HG03103 (cell line): Measurements from ENCODE around the gene PTBP1.
"Not testable (repeated sequence)": the region's sequence is repeated elsewhere in the genome, so short reads cannot be mapped to it uniquely, and the experiment has no call there.

Experiments
- ATAC-seq: cut with Tn5 transposase; IDR thresholded peaks from one replicate; pipeline ENCODE4 v1.9.1; 2021; ENCODE audit warnings: low read depth; ENCODE audit not compliant: unreplicated experiment

PTBP1 gene

GRCh38 chr19:850221-850978 is 53.1 kb downstream of the PTBP1 start:
- no peak for ATAC-seq

GRCh38 chr19:850979-851335 is 53.7 kb downstream of the PTBP1 start:
- no peak for ATAC-seq

GRCh38 chr19:852136-853013 is 55.1 kb downstream of the PTBP1 start, which contains the start of gene ELANE:
TSS of gene ELANE (plus strand) at chr19:852303. CDS start at chr19:852329, 26 bp downstream.
- ATAC-seq, result no peak

GRCh38 chr19:853014-853585 is 55.8 kb downstream of the PTBP1 start:
- ATAC-seq, result no peak

- ATAC-seq, result not testable (repeated sequence)
Observed at GRCh38 chr19:853614-854220, 56.5 kb downstream of the PTBP1 start.

GRCh38 chr19:854549-854948 is 57.3 kb downstream of the PTBP1 start:
- ATAC-seq, result no peak

GRCh38 chr19:855142-855541 is 57.9 kb downstream of the PTBP1 start:
- ATAC-seq, result no peak

GRCh38 chr19:855566-856120 is 58.4 kb downstream of the PTBP1 start:
- no peak for ATAC-seq

GRCh38 chr19:858284-858683 is 61.0 kb downstream of the PTBP1 start:
- ATAC-seq, result no peak

- ATAC-seq, result no peak
Observed at GRCh38 chr19:858868-859843, 61.9 kb downstream of the PTBP1 start, which contains the start of gene CFD. TSS of gene CFD (plus strand) at chr19:859664. CDS start at chr19:859690, 26 bp downstream.

GRCh38 chr19:861141-861755 is 64.0 kb downstream of the PTBP1 start:
- no peak for ATAC-seq
